ENCODE results near the gene MYO1B. TPM values are rescaled to one million over a fixed set of nuclear protein-coding genes. Genes with fewer than 3 reads are reported as not detected.

Gene MYO1B
- total RNA-seq, 1 experiment from 2014 or later: 93.0 TPM

GRCh38 chr2:191383486-191383885 is 138.3 kb downstream of the MYO1B start:
- Histone ChIP-seq H3K4me3 (ENCODE audit: low read length) (no peak overlapping the region), H3K27me3 (ENCODE audit: low read length) (no peaks in the 10 kb centered on the region), H3K9ac (ENCODE audit: low read length) (no peak overlapping the region), H3K9me3 (ENCODE audit: low read length) (no peaks in the 10 kb centered on the region), H3K79me2 (ENCODE audit: low read length) (no peaks in the 10 kb centered on the region), H4K20me1 (ENCODE audit: low read length) (no peaks in the 10 kb centered on the region), H3K4me1 (ENCODE audit: insufficient read depth, low read length) (peaks cover 40% of the 10 kb centered on the region), H2AFZ (ENCODE audit: low read length) (no peak overlapping the region), H3K36me3 (ENCODE audit: low read depth, low read length) (peaks cover 48% of the 10 kb centered on the region), H3K9me2 (replicated peaks; ENCODE audit: low read length) (no peaks in the 10 kb centered on the region), H3K27ac (ENCODE audit: low read length) (no peak overlapping the region), H3F3A (ENCODE audit: low read length, unreplicated experiment) (no peaks in the 10 kb centered on the region), H3K4me2 (ENCODE audit: low read length) (no peak overlapping the region)
- CTCF ChIA-PET: no interaction called here
- TF ChIP-seq EZH2 (IDR thresholded peaks at IDR 0.05; ENCODE audit: low read length, unreplicated experiment) (no peak), EZH2phosphoT487 (IDR thresholded peaks at IDR 0.05; ENCODE audit: borderline replicate concordance, low read length) (no peak), CTCF (conservative IDR thresholded peaks at IDR 0.05; ENCODE audit: low read depth, low read length) (no peak)
- intact Hi-C loops (cut with micrococcal nuclease): loop anchor here (5.0 kb wide), 1 partner anchor 34 kb away; no protein-coding TSS in a partner anchor
- ATAC-seq: no peak
- no TSS peak for BruUV-seq (replicated peaks)
- no peak for DNase-seq
- POLR2A ChIA-PET (ENCODE audit: unreplicated experiment): no interaction called here

GRCh38 chr2:191384829-191385228 is 139.6 kb downstream of the MYO1B start:
- intact Hi-C loops (cut with micrococcal nuclease): loop anchor here (5.0 kb wide), 1 partner anchor 32 kb away; no protein-coding TSS in a partner anchor
- Histone ChIP-seq H3K4me1 (ENCODE audit: insufficient read depth, low read length) (peaks cover 40% of the 10 kb centered on the region), H2AFZ (ENCODE audit: low read length) (no peak overlapping the region), H3K27me3 (ENCODE audit: low read length) (no peaks in the 10 kb centered on the region), H3F3A (ENCODE audit: low read length, unreplicated experiment) (no peaks in the 10 kb centered on the region), H3K4me3 (ENCODE audit: low read length) (no peak overlapping the region), H3K9me2 (replicated peaks; ENCODE audit: low read length) (no peaks in the 10 kb centered on the region), H3K4me2 (ENCODE audit: low read length) (no peak overlapping the region), H4K20me1 (ENCODE audit: low read length) (no peaks in the 10 kb centered on the region), H3K9ac (ENCODE audit: low read length) (no peak overlapping the region), H3K79me2 (ENCODE audit: low read length) (no peaks in the 10 kb centered on the region), H3K27ac (ENCODE audit: low read length) (no peak overlapping the region), H3K36me3 (ENCODE audit: low read depth, low read length) (peaks cover 53% of the 10 kb centered on the region), H3K9me3 (ENCODE audit: low read length) (no peaks in the 10 kb centered on the region)
- ChIA-PET POLR2A (ENCODE audit: unreplicated experiment) (no interaction called here), CTCF (no interaction called here)
- TF ChIP-seq EZH2phosphoT487 (IDR thresholded peaks at IDR 0.05; ENCODE audit: borderline replicate concordance, low read length) (no peak), CTCF (conservative IDR thresholded peaks at IDR 0.05; ENCODE audit: low read depth, low read length) (no peak), EZH2 (IDR thresholded peaks at IDR 0.05; ENCODE audit: low read length, unreplicated experiment) (no peak)
- BruUV-seq (replicated peaks): no TSS peak
- ATAC-seq (no peak), DNase-seq (no peak)

- no TSS peak for BruUV-seq (replicated peaks)
- Histone ChIP-seq H3F3A (ENCODE audit: low read length, unreplicated experiment) (no peaks in the 10 kb centered on the region), H3K27ac (ENCODE audit: low read length) (no peak overlapping the region), H2AFZ (ENCODE audit: low read length) (no peak overlapping the region), H3K4me2 (ENCODE audit: low read length) (no peak overlapping the region), H3K36me3 (ENCODE audit: low read depth, low read length) (peaks cover 55% of the 10 kb centered on the region), H4K20me1 (ENCODE audit: low read length) (no peaks in the 10 kb centered on the region), H3K4me1 (ENCODE audit: insufficient read depth, low read length) (peaks cover 40% of the 10 kb centered on the region), H3K9me3 (ENCODE audit: low read length) (no peaks in the 10 kb centered on the region), H3K9ac (ENCODE audit: low read length) (no peak overlapping the region), H3K4me3 (ENCODE audit: low read length) (no peak overlapping the region), H3K27me3 (ENCODE audit: low read length) (no peaks in the 10 kb centered on the region), H3K79me2 (ENCODE audit: low read length) (no peaks in the 10 kb centered on the region), H3K9me2 (replicated peaks; ENCODE audit: low read length) (no peaks in the 10 kb centered on the region)
- POLR2A ChIA-PET (ENCODE audit: unreplicated experiment): no interaction called here
- DNase-seq (peak; percentile 27), ATAC-seq (no peak)
- TF ChIP-seq EZH2phosphoT487 (IDR thresholded peaks at IDR 0.05; ENCODE audit: borderline replicate concordance, low read length) (no peak), EZH2 (IDR thresholded peaks at IDR 0.05; ENCODE audit: low read length, unreplicated experiment) (no peak), CTCF (conservative IDR thresholded peaks at IDR 0.05; ENCODE audit: low read depth, low read length) (no peak)
- CTCF ChIA-PET: no interaction called here
- intact Hi-C loops (cut with micrococcal nuclease): no loop called here
These were observed 140.4 kb downstream of the MYO1B start for GRCh38 chr2:191385416-191386160.

All from PC-3 (cell line).